H1 (cell line): ENCODE measurements around the gene RAB4B. TPM values are rescaled to one million over a fixed set of nuclear protein-coding genes. Genes with fewer than 3 reads are reported as not detected.

Experiments used
- ATF2 ChIP-seq: IDR thresholded peaks from 2 replicates; pipeline ENCODE4 v1.6.1; 2012; ENCODE audit warnings: low read length, inconsistent platforms
- CBX8 ChIP-seq: fragments of 300-800, 300-1000 bp; sonication (generic); IDR thresholded peaks from 2 replicates; pipeline ENCODE4 v1.7.1; 2016; ENCODE audit warnings: low read depth, low read length, borderline replicate concordance
- CEBPB ChIP-seq: IDR thresholded peaks from 2 replicates; pipeline ENCODE4 v1.6.1; 2012; ENCODE audit warnings: low read depth, low read length
- polyA plus RNA-seq, 7 experiments: library from polyadenylated mRNA; depleted of rRNA in 3 of 7; stranded (reverse) in 5 of 7; unstranded in 2 of 7; fragments of >200 nt in 5 of 7; fragments of 200-250 nt in 2 of 7; gene quantifications; 1 replicate in 5 of 7; 2 replicates in 1 of 7; 4 replicates in 1 of 7; pipeline versions ENCODE4 v1.2.1 to v1.2.3, GENCODE V29; 2011 to 2013; ENCODE audit warnings: missing spikeins in 2 of 7, mixed read lengths in 2 of 7
- total RNA-seq: library from RNA; stranded (reverse); fragmentation: NEBNext Ultra II Directional; extraction: Animal tissue kit (Norgen Biotek cat#: 25700); gene quantifications from 2 replicates; pipeline ENCODE4 v1.2.1, GENCODE V29; 2021

The RAB4B gene
- total and polyA plus RNA-seq, 2 of the 8 experiments (the other 6 are each of a cell fraction or from before 2014, with no cell fraction given), result 15.9 to 28.6 TPM

GRCh38 chr19:40750058-40750873 lies 27.8 kb upstream of the RAB4B start, which contains the start of gene ACTMAP (continued):
- no peak for TF ChIP-seq ATF2
- no peak for TF ChIP-seq CBX8
- TF ChIP-seq CEBPB, result no peak
